Astrocyte of the cerebellum (primary cell): ENCODE measurements around the gene MVD.

Experiments used
- DNase-seq: peaks from one replicate; pipeline ENCODE4 v3.0.0-alpha.2; 2011; ENCODE audit warnings: low read depth
- H3K4me3 ChIP-seq: 2 replicates; pipeline ENCODE4 v1.5.1; 2011; ENCODE audit warnings: mild to moderate bottlenecking, low read depth, low read length, moderate library complexity
- CTCF ChIP-seq: IDR thresholded peaks from 2 replicates; pipeline ENCODE4 v1.5.1; 2012; ENCODE audit warnings: low read length, low read depth, moderate library complexity, mild to moderate bottlenecking; ENCODE audit errors: missing control alignments
- in situ Hi-C: cut with HindIII; loops from 2 replicates; pipeline ENCODE4 v1.10.0; 2017; ENCODE audit warnings: low sequenced_read_pairs

The MVD gene

GRCh38 chr16:88619859-88620815 lies 42.8 kb downstream of the MVD start:
- H3K4me3 ChIP-seq: no peak overlapping the region
- peak; percentile 27 for DNase-seq
- TF ChIP-seq CTCF: no peak
- in situ Hi-C loops: no loop called here

DNA sequence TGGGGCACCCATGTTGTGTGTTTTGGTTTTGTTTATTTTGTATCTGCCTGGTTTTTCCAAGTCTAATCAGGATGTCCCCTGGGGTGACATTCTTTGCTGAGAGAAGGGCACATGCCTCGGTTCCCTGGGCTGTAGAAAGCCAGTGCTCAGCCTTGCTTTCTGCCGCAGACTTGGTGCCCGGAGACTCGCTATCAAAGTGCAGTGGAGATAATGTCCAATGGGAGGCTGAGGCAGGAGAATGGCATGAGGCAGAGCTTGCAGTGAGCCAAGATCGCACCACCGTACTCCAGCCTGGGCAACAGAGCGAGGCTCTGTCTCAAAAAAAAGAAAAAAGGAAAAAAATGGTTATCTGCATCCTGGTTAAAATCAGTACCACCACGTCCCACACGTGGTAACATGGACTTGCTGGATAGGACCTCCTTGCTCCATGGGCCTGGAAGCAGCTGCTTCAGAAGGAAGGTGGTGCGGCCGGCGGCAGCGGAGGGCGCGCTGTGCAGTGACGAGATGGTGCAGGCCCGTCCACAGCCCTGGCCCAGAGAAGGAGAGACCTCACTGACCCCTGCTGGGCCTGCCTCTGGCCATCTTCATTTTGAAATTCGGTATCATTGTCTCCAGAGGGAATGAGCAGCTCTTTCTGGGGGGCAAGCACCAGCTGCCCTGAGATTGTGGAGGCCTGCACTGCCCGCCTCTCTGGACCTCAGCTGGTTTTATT lies 43.8 kb downstream of the MVD start:
- TF ChIP-seq CTCF: no peak
- DNase-seq: no peak
- in situ Hi-C loops: no loop called here
- H3K4me3 ChIP-seq: no peak overlapping the region

DNA sequence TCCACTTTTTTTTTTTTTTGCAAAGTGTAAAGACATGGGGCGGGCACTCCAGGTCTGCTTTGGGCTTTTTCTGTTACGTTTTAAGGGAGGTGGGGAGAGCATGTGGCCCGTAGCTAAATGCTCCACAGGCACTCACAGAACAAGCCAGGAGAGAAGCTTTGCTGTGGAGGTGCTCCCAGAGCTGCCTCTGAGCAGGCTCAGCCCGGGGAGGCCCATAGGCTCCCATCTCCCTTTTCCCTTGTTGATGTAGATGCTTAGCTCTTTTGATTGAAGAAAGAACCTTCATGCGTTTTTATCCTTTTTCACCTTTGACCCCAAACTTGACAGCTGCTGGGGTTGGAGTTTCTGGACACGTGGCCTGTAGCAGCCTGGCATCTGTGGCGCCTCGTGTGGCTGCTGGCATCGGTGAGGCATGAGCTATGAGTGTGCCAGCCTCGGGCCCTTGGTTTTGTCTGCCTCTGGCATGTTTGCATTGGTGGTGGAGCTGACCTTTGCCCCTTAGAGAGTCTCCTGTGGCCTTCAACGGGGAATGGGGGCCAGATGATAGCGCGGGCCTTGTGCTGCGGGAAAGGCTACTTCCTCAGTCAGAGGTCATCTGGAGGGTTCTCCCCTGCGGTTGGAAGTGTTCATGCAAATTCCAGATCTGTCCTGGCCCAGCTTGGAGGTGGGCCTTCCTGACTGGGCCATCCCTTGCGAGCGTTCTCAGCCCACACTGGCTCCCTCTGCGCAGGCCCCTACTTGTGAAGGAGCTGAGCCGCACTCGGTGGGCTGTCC lies 44.5 kb downstream of the MVD start:
- in situ Hi-C loops: no loop called here
- no peak overlapping the region for H3K4me3 ChIP-seq
- no peak for TF ChIP-seq CTCF
- DNase-seq: no peak

DNA sequence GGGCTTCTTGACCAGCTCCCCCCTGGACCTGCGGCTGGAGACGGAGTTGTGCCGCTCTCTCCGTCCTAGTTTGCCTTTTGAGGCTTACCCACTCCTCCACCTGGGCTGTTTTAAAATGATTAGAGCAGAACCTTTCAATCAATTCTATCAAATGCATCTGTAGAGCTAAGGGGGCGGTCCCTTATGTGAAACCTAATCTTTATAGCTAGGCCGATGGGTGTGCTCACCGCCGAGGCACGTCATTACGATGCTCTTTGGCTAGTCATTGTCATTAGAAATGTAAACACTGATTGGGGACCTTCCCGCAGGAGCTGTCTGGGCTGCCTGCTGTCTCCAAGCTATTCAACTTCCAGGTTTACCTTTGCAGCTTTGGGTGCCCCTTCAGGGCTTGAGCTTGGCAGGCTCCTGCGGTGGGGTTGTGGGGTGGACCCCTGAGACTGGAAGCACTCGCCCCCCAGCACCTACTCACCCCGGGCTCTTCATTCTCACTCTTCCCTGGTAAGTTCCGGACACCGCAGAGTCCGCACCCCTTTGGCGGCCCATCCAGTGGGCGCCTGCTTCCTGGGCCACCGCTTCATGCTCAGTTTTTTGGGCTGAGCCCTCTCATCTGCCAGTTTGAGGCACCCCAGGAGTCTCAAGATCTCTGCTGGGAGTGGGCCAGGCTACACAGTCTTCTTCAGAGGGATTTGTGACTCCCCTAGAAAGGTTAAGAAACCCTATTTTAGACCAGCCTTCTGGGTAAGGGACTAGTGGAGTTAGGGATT lies 45.4 kb downstream of the MVD start:
- TF ChIP-seq CTCF: no peak
- no peak for DNase-seq
- in situ Hi-C loops: no loop called here
- no peak overlapping the region for H3K4me3 ChIP-seq

- H3K4me3 ChIP-seq: no peak overlapping the region
- no peak for DNase-seq
- no peak for TF ChIP-seq CTCF
- in situ Hi-C loops: no loop called here
Measured at GRCh38 chr16:88616736-88617135, 46.2 kb downstream of the MVD start.
